Mucosa of gallbladder (tissue), 1 donor: Measurements from ENCODE around the gene PTPN1. TPM values are rescaled to one million over a fixed set of nuclear protein-coding genes. Genes with fewer than 3 reads are reported as not detected.
"Not testable (repeated sequence)": the region's sequence is repeated elsewhere in the genome, so short reads cannot be mapped to it uniquely, and the experiment has no call there.

Experiments
- DNase-seq: peaks from one replicate; pipeline ENCODE4 v3.0.0-alpha.2; 2020; ENCODE audit warnings: low spot score
- total RNA-seq: library from RNA; stranded (reverse); gene quantifications from one replicate; pipeline ENCODE4 v1.2.1, GENCODE V29; 2021
- donor health status: DM: no; HTN: no; CAD: no.

Gene PTPN1
- total RNA-seq, 1 donor from 2014 or later, result 24.0 TPM

- no peak for DNase-seq
These were observed 22.0 kb downstream of the PTPN1 start for GRCh38 chr20:50532221-50532620.

- no peak for DNase-seq
These were observed 22.9 kb downstream of the PTPN1 start for GRCh38 chr20:50533061-50533460.

GRCh38 chr20:50533464-50533863, 23.3 kb downstream of the PTPN1 start:
- no peak for DNase-seq

- no peak for DNase-seq
These were observed 24.4 kb downstream of the PTPN1 start for GRCh38 chr20:50534567-50534966.

GRCh38 chr20:50535162-50535561, 25.0 kb downstream of the PTPN1 start:
- DNase-seq, result no peak

- no peak for DNase-seq
These were observed 26.1 kb downstream of the PTPN1 start for GRCh38 chr20:50536333-50536732.

GRCh38 chr20:50537546-50538201, 27.5 kb downstream of the PTPN1 start:
- no peak for DNase-seq

GRCh38 chr20:50538276-50538675, 28.1 kb downstream of the PTPN1 start:
- DNase-seq, result no peak

GRCh38 chr20:50539798-50540197, 29.6 kb downstream of the PTPN1 start:
- not testable (repeated sequence) for DNase-seq

- DNase-seq, result no peak
These were observed 30.7 kb downstream of the PTPN1 start for GRCh38 chr20:50540620-50541605.

GRCh38 chr20:50541606-50542041, 31.4 kb downstream of the PTPN1 start:
- no peak for DNase-seq

GRCh38 chr20:50543326-50543725, 33.1 kb downstream of the PTPN1 start:
- DNase-seq, result no peak

GRCh38 chr20:50545126-50545525, 34.9 kb downstream of the PTPN1 start:
- DNase-seq, result no peak

- no peak for DNase-seq
These were observed 36.6 kb downstream of the PTPN1 start for GRCh38 chr20:50546729-50547314.

- DNase-seq, result no peak
These were observed 37.8 kb downstream of the PTPN1 start for GRCh38 chr20:50547964-50548363.

- no peak for DNase-seq
These were observed 38.2 kb downstream of the PTPN1 start for GRCh38 chr20:50548396-50548795.

- DNase-seq, result no peak
These were observed 40.3 kb downstream of the PTPN1 start for GRCh38 chr20:50550531-50550930.

- DNase-seq, result no peak
These were observed 41.1 kb downstream of the PTPN1 start for GRCh38 chr20:50551288-50551687.

GRCh38 chr20:50552979-50553378, 42.8 kb downstream of the PTPN1 start:
- DNase-seq, result no peak

GRCh38 chr20:50554694-50555579, 44.8 kb downstream of the PTPN1 start:
- no peak for DNase-seq

- no peak for DNase-seq
These were observed 45.5 kb downstream of the PTPN1 start for GRCh38 chr20:50555662-50556061.
